GM13976 (cell line): Measurements from ENCODE around the gene FLNB.

ENCODE experiments used
- DNase-seq: peaks from one replicate; pipeline ENCODE4 v3.0.0; 2012; ENCODE audit warnings: low spot score
- CTCF ChIP-seq: IDR thresholded peaks from 2 replicates; pipeline ENCODE4 v1.5.1; 2012; ENCODE audit warnings: borderline replicate concordance, mild to moderate bottlenecking; ENCODE audit not compliant: insufficient read depth; ENCODE audit errors: extremely low read depth, missing control alignments, control extremely low read depth
- in situ Hi-C: fragments of 300-500 bp; cut with MboI; formaldehyde crosslinking; loops from one replicate; pipeline ENCODE4 v1.12.0; 2022; ENCODE audit warnings: low sequenced_read_pairs, mixed read lengths, inconsistent platforms; ENCODE audit not compliant: unreplicated experiment

The FLNB gene

DNA sequence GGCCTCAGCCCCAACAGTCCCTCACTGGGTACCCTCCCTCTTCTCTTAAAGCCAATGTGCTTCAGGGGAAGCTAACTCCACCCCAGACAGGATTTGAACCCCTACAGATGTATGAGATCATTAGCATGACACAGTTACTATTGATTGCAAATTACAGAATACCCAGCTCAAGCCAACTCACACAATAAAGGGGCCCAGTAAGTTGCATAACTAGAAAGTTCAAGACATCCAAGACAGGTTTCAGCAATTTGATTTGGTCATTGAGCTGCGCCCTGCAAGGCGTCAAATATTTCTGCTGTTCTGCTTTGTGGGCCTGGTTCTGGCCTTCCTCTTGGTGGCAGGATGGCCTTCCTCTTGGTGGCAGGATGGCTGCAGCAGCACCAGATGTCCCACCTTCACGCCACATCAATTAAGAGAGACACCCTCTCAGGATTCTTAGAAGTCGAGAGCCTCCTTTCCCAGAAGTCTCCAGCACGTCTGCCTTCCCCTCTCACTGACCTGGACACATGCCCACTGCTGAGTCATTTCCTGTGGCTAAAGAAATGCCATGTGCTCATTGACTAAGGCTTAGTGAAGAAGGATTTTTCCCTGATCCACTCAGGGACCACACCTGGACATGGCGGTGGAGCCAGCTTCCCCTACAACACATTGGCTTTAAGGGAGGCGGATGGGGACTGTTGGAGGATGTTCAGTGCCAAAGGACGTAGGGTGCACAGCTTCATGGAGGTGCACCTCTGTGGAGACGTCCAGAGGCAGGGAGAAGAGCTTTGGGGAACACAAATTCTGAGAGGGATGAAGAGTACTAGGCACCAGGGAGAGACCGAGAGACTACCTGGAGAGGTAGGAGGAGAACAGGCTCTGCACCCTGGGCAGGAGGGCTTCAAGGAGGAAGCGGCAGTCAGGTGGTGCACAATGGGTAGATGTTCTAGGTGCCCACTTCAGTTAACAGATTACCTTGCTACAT is 153.5 kb downstream of the FLNB start:
- in situ Hi-C loops: no loop called here
- no peak for TF ChIP-seq CTCF
- DNase-seq: no peak

- no peak for TF ChIP-seq CTCF
- in situ Hi-C loops: no loop called here
- DNase-seq: no peak
These were observed 155.0 kb downstream of the FLNB start for GRCh38 chr3:58163234-58163633.

DNA sequence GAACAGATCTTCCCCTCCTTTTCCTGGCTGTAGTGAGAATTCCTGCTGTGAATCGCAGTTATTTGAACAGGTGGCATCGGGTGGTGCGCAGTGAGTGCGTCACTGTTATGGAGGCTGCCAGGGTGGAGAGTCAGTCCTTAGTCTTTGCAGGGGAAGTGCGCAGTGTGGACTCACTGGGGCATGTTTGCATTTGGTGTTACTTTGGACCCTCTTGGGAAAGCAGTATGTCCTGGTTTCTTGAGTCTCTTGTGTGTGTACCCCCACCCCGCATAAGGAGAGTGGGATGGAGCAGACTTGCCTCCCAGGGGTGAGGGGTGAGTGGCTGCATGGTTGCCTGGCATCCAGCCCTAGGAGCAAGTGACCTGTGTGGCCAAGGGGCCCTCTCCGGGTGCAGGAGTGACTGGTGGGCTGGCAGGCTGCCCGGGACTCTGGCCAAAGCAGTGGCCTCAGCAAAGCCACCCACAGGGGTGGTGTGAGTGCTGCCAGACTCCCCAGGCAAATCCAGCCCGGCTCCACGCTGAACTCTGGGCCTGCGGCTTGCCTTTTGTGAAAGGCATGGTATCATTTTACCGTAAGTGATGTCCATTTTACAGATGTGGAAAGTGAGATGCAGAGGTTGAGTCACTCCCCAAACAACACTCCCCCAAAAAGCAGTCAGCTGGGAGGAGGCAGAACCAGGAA is 156.1 kb downstream of the FLNB start:
- in situ Hi-C loops: no loop called here
- TF ChIP-seq CTCF: no peak
- no peak for DNase-seq

- in situ Hi-C loops: no loop called here
- no peak for DNase-seq
- no peak for TF ChIP-seq CTCF
These were observed 156.9 kb downstream of the FLNB start for GRCh38 chr3:58164906-58165821.

- in situ Hi-C loops: no loop called here
- DNase-seq: peak; percentile 87
- TF ChIP-seq CTCF: peak; percentile 77
These were observed 159.5 kb downstream of the FLNB start for GRCh38 chr3:58167431-58168351.

DNA sequence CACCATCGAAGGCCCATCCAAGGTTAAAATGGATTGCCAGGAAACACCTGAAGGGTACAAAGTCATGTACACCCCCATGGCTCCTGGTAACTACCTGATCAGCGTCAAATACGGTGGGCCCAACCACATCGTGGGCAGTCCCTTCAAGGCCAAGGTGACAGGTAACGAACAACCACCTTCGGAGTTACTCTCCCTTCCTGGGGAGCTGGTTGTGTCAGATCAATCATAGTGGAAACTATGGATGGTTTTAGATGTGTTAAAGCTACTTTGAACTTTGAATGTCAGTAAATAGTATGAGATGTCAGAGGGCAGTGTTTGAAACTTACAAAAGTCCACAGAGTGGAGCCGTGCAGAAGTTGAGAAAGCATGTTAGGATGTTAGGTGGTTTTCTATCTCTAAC is 160.3 kb downstream of the FLNB start:
- TF ChIP-seq CTCF: no peak
- in situ Hi-C loops: no loop called here
- no peak for DNase-seq
